Hepatocyte (in vitro differentiated cells): ENCODE measurements around the gene MYNN. TPM values are rescaled to one million over a fixed set of nuclear protein-coding genes. Genes with fewer than 3 reads are reported as not detected.

Source experiments
- DNase-seq: peaks from one replicate; pipeline ENCODE4 v3.0.0-alpha.2; 2016; ENCODE audit warnings: low spot score
- H2AFZ ChIP-seq: fragments of 200-600 bp; sonication (generic); 2 replicates; pipeline ENCODE4 v1.6.0; 2016; ENCODE audit warnings: antibody characterized with exemption, mild to moderate bottlenecking
- H3K27ac ChIP-seq: fragments of 200-600 bp; sonication (generic); 2 replicates; pipeline ENCODE4 v1.5.1; 2016; ENCODE audit warnings: mild to moderate bottlenecking
- H3K27me3 ChIP-seq: fragments of 200-600 bp; sonication (generic); 2 replicates; pipeline ENCODE4 v1.6.1; 2016
- H3K36me3 ChIP-seq: fragments of 200-600 bp; sonication (generic); replicated peaks from 2 replicates; pipeline ENCODE4 v1.5.1; 2016; ENCODE audit warnings: low read depth; ENCODE audit not compliant: insufficient read depth
- H3K4me1 ChIP-seq: fragments of 200-600 bp; sonication (generic); 2 replicates; pipeline ENCODE4 v1.5.1; 2016; ENCODE audit warnings: mild to moderate bottlenecking, moderate library complexity; ENCODE audit not compliant: insufficient read depth
- H3K4me2 ChIP-seq: fragments of 200-600 bp; sonication (generic); 2 replicates; pipeline ENCODE4 v1.6.0; 2016
- H3K4me3 ChIP-seq: fragments of 200-600 bp; sonication (generic); 2 replicates; pipeline ENCODE4 v1.5.1; 2016; ENCODE audit warnings: mild to moderate bottlenecking
- H3K79me2 ChIP-seq: fragments of 200-600 bp; sonication (generic); 2 replicates; pipeline ENCODE4 v1.6.0; 2017; ENCODE audit warnings: mild to moderate bottlenecking
- H3K9me2 ChIP-seq: fragments of 200-600 bp; sonication (generic); replicated peaks from 2 replicates; pipeline ENCODE4 v1.6.0; 2017; ENCODE audit warnings: mild to moderate bottlenecking; ENCODE audit not compliant: insufficient read depth
- H3K9me3 ChIP-seq: fragments of 200-600 bp; sonication (generic); 2 replicates; pipeline ENCODE4 v1.5.1; 2016; ENCODE audit warnings: low read depth, mild to moderate bottlenecking
- H4K20me1 ChIP-seq: fragments of 200-600 bp; sonication (generic); 2 replicates; pipeline ENCODE4 v1.6.0; 2016; ENCODE audit warnings: mild to moderate bottlenecking; ENCODE audit not compliant: insufficient read depth, poor library complexity, severe bottlenecking
- EZH2 ChIP-seq: fragments of 200-600 bp; sonication (generic); IDR thresholded peaks from 2 replicates; pipeline ENCODE4 v1.6.1; 2016; ENCODE audit warnings: antibody characterized with exemption, mild to moderate bottlenecking, borderline replicate concordance
- EZH2phosphoT487 ChIP-seq: fragments of 200-600 bp; sonication (generic); IDR thresholded peaks from one replicate; pipeline ENCODE4 v1.6.1; 2018; ENCODE audit warnings: antibody characterized with exemption, mild to moderate bottlenecking, low read depth, moderate library complexity; ENCODE audit not compliant: unreplicated experiment, severe bottlenecking
- WGBS: methylation state at CpG from one replicate; pipeline ENCODE4 v1.1.6; 2016; ENCODE audit warnings: low lambda C conversion rate; ENCODE audit errors: missing lambda C conversion rate; 5-methylcytosine and 5-hydroxymethylcytosine counted together
- polyA plus RNA-seq: library from polyadenylated mRNA; unstranded; fragments of >200 nt; fragmentation: Nextera tagmentation; extraction: Ambion mirVana; gene quantifications from 2 replicates; pipeline ENCODE4 v1.2.1, GENCODE V29; 2016
- total RNA-seq: library from RNA; depleted of rRNA; stranded (reverse); fragments of >200 nt; gene quantifications from 2 replicates; pipeline ENCODE4 v1.2.3, GENCODE V29; 2014
- TF ChIP-seq, protein P1 (sequence below): fragments of 200-600 bp; sonication (generic); IDR thresholded peaks from 2 replicates; pipeline ENCODE4 v1.5.1; 2016; ENCODE audit warnings: antibody characterized with exemption, mild to moderate bottlenecking; ENCODE audit not compliant: poor library complexity

Gene MYNN
- total and polyA plus RNA-seq, 2 experiments from 2014 or later, result 6.8 to 19.7 TPM

DNA sequence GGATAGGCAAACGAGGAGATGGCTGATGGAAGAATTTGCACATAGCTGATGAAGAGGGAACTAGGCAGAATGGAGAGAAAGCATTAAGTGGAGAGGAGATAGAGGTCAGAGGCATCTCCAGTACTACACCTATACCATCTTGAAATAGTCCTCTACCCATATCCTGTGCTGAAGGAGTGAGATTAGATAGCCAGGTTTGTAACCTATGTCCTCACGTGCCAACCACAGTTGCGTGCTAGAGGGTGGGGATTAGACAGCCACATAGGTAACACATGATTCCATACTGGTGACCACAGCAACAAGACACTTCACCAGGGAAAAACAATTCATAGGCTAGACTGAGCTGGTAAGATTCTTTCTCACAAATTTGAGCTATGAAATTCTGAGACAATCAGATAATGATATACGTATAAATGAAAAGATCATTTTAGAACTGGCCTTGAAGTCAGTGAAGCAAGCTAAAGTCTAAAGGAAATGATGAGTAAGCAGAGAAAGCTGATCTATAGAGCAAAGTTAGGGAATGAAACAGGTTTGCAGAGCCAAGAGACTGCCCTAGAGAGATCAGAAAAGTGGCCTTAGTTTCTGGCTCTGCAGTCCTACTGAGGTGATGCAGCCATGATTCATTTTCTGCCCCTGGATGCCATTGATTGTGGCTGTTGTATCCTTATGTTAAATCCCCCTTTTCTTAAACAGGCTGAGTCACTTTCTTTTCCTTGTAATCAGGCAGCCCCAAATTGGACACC is 17.7 kb downstream of the MYNN start:
- H4K20me1 ChIP-seq, result no peaks in the 10 kb centered on the region
- H3K9me3 ChIP-seq, result no peaks in the 10 kb centered on the region
- no peak overlapping the region for H2AFZ ChIP-seq
- H3K4me2 ChIP-seq, result no peak overlapping the region
- H3K27ac ChIP-seq, result no peak overlapping the region
- no peak for DNase-seq
- H3K79me2 ChIP-seq, result no peaks in the 10 kb centered on the region
- no peak overlapping the region for H3K4me3 ChIP-seq
- H3K36me3 ChIP-seq, result no peaks in the 10 kb centered on the region
- 95% methylated on average over 4 of the region's 4 CpGs for WGBS
- H3K4me1 ChIP-seq, result no peaks in the 10 kb centered on the region
- H3K27me3 ChIP-seq, result no peaks in the 10 kb centered on the region
- H3K9me2 ChIP-seq, result no peaks in the 10 kb centered on the region
- no peak for TF ChIP-seq EZH2
- no peak for TF ChIP-seq EZH2phosphoT487
- TF ChIP-seq, protein P1, sequence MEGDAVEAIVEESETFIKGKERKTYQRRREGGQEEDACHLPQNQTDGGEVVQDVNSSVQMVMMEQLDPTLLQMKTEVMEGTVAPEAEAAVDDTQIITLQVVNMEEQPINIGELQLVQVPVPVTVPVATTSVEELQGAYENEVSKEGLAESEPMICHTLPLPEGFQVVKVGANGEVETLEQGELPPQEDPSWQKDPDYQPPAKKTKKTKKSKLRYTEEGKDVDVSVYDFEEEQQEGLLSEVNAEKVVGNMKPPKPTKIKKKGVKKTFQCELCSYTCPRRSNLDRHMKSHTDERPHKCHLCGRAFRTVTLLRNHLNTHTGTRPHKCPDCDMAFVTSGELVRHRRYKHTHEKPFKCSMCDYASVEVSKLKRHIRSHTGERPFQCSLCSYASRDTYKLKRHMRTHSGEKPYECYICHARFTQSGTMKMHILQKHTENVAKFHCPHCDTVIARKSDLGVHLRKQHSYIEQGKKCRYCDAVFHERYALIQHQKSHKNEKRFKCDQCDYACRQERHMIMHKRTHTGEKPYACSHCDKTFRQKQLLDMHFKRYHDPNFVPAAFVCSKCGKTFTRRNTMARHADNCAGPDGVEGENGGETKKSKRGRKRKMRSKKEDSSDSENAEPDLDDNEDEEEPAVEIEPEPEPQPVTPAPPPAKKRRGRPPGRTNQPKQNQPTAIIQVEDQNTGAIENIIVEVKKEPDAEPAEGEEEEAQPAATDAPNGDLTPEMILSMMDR, result no peak

DNA sequence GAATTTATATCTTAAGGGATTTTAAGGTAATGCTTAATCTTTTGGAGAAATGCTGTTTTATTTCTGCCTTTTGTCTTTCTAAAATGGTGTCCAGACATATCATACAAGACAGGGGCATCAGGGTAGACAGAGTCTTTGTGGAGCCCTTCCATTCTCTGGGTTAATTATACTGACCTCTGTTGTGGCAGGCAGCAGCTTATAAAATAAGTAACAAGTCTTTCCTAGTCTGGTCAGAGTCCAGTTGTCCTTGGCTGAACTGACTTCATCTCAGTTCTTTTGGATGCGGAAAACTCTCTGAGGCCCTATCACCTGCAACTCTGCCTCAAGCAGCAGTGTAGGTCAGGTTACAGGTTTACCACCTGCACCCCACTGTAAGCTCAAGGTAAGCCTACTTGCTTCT is 19.2 kb downstream of the MYNN start:
- DNase-seq, result no peak
- H3K27ac ChIP-seq, result no peak overlapping the region
- H2AFZ ChIP-seq, result no peak overlapping the region
- H3K4me3 ChIP-seq, result no peak overlapping the region
- no peaks in the 10 kb centered on the region for H3K9me2 ChIP-seq
- H3K36me3 ChIP-seq, result no peaks in the 10 kb centered on the region
- H3K9me3 ChIP-seq, result no peaks in the 10 kb centered on the region
- no peaks in the 10 kb centered on the region for H3K79me2 ChIP-seq
- no peaks in the 10 kb centered on the region for H4K20me1 ChIP-seq
- no peaks in the 10 kb centered on the region for H3K27me3 ChIP-seq
- no peaks in the 10 kb centered on the region for H3K4me1 ChIP-seq
- no peak overlapping the region for H3K4me2 ChIP-seq
- WGBS, result 100% methylated on average over 1 of the region's 1 CpG
- TF ChIP-seq, protein P1, result no peak
- no peak for TF ChIP-seq EZH2
- no peak for TF ChIP-seq EZH2phosphoT487

DNA sequence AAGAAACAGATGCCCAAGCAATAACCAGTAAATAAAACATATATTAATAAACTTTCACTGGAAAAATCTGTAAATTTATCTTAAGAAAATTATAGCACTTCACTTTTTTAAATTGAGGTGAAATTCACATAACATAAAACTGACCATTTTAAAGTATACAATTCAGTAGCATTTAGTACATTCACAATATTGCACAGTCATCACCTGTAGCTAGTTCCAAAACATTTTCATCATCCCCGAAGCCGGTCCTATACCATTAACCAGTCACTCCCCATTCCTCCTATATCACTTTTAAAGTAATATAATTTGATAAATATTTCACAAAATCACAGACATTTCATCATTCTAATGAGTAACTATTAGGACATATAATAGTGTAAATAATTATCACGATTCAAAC is 31.5 kb downstream of the MYNN start:
- H3K27me3 ChIP-seq, result no peaks in the 10 kb centered on the region
- TF ChIP-seq, protein P1, result no peak
- TF ChIP-seq EZH2 (no peak), EZH2phosphoT487 (no peak)
- H3K9me3 ChIP-seq, result no peaks in the 10 kb centered on the region
- H3K27ac ChIP-seq, result no peak overlapping the region
- H3K36me3 ChIP-seq, result no peaks in the 10 kb centered on the region
- no peak overlapping the region for H3K4me2 ChIP-seq
- no peaks in the 10 kb centered on the region for H3K79me2 ChIP-seq
- no peak overlapping the region for H3K4me3 ChIP-seq
- DNase-seq, result no peak
- H3K9me2 ChIP-seq, result no peaks in the 10 kb centered on the region
- H3K4me1 ChIP-seq, result no peaks in the 10 kb centered on the region
- H4K20me1 ChIP-seq, result no peaks in the 10 kb centered on the region
- 94% methylated on average over 3 of the region's 3 CpGs for WGBS
- H2AFZ ChIP-seq, result no peak overlapping the region
